Renal cortex interstitium (tissue), 11 donors: ENCODE results near the gene CNTNAP3B. TPM values are rescaled to one million over a fixed set of nuclear protein-coding genes. Genes with fewer than 3 reads are reported as not detected.
A peak's percentile ranks its signal among the peaks of the same experiment; 100 is the strongest.
"Not testable (repeated sequence)": the region's sequence is repeated elsewhere in the genome, so short reads cannot be mapped to it uniquely, and the experiment has no call there.

Experiments
- DNase-seq, 11 donors: peaks; one replicate each; pipeline ENCODE4 v3.0.0-alpha.2; 2013; ENCODE audit warnings: low read depth in 9 of 11, low spot score in 4 of 11; ENCODE audit errors: extremely low read depth in 1 of 11
- polyA plus RNA-seq, 3 donors: library from polyadenylated mRNA; unstranded; fragments of 120-200 nt; gene quantifications; one replicate each; pipeline ENCODE4 v1.2.1, GENCODE V29; 2013; ENCODE audit not compliant: insufficient read length in 3 of 3

The CNTNAP3B gene
- polyA plus RNA-seq, 3 donors, result 13.2 to 20.2 (median 16.7) TPM

- DNase-seq, result not testable (repeated sequence)
Measured at GRCh38 chr9:42014317-42014716, 114.9 kb downstream of the CNTNAP3B start.

GRCh38 chr9:41991607-41992006 lies 137.6 kb downstream of the CNTNAP3B start:
- DNase-seq, result not testable (repeated sequence)

- DNase-seq, result not testable (repeated sequence)
Measured at GRCh38 chr9:41980271-41980670, 149.0 kb downstream of the CNTNAP3B start.

- not testable (repeated sequence) for DNase-seq
Measured at GRCh38 chr9:41977965-41978600, 151.1 kb downstream of the CNTNAP3B start.

GRCh38 chr9:41974906-41975305 lies 154.3 kb downstream of the CNTNAP3B start:
- not testable (repeated sequence) for DNase-seq

GRCh38 chr9:41953007-41953406 lies 176.2 kb downstream of the CNTNAP3B start:
- peak in 1 of 11 donors; percentile 1 for DNase-seq

GRCh38 chr9:41941738-41942137 lies 187.5 kb downstream of the CNTNAP3B start:
- not testable (repeated sequence) for DNase-seq

GRCh38 chr9:41938143-41938542 lies 191.1 kb downstream of the CNTNAP3B start:
- not testable (repeated sequence) for DNase-seq

- DNase-seq, result not testable (repeated sequence)
Measured at GRCh38 chr9:41935727-41936126, 193.5 kb downstream of the CNTNAP3B start.

GRCh38 chr9:41929172-41929571 lies 200.1 kb downstream of the CNTNAP3B start:
- DNase-seq, result not testable (repeated sequence)

GRCh38 chr9:41917374-41917773 lies 211.9 kb downstream of the CNTNAP3B start:
- DNase-seq, result not testable (repeated sequence)

GRCh38 chr9:41905488-41905887 lies 223.7 kb downstream of the CNTNAP3B start:
- DNase-seq, result not testable (repeated sequence)

GRCh38 chr9:41902762-41903161 lies 226.5 kb downstream of the CNTNAP3B start:
- DNase-seq, result not testable (repeated sequence)

- DNase-seq, result not testable (repeated sequence)
Measured at GRCh38 chr9:41898720-41899343, 230.4 kb downstream of the CNTNAP3B start.

GRCh38 chr9:41874557-41874956 lies 254.7 kb downstream of the CNTNAP3B start:
- not testable (repeated sequence) for DNase-seq

- not testable (repeated sequence) for DNase-seq
Measured at GRCh38 chr9:41855422-41855821, 273.8 kb downstream of the CNTNAP3B start.

GRCh38 chr9:41851848-41852740 lies 277.1 kb downstream of the CNTNAP3B start:
- not testable (repeated sequence) for DNase-seq

- not testable (repeated sequence) for DNase-seq
Measured at GRCh38 chr9:41847829-41848228, 281.4 kb downstream of the CNTNAP3B start.
